ENCODE measurements around the gene SLC25A28.

- TF ChIP-seq ZNF768 (tag by site-specific recombination; IDR thresholded peaks at IDR 0.05) = no peak
- no peak for TF ChIP-seq ZNF24 (tag by site-specific recombination; IDR thresholded peaks at IDR 0.05)
- TF ChIP-seq, protein P1, sequence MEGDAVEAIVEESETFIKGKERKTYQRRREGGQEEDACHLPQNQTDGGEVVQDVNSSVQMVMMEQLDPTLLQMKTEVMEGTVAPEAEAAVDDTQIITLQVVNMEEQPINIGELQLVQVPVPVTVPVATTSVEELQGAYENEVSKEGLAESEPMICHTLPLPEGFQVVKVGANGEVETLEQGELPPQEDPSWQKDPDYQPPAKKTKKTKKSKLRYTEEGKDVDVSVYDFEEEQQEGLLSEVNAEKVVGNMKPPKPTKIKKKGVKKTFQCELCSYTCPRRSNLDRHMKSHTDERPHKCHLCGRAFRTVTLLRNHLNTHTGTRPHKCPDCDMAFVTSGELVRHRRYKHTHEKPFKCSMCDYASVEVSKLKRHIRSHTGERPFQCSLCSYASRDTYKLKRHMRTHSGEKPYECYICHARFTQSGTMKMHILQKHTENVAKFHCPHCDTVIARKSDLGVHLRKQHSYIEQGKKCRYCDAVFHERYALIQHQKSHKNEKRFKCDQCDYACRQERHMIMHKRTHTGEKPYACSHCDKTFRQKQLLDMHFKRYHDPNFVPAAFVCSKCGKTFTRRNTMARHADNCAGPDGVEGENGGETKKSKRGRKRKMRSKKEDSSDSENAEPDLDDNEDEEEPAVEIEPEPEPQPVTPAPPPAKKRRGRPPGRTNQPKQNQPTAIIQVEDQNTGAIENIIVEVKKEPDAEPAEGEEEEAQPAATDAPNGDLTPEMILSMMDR (tag by site-specific recombination; IDR thresholded peaks at IDR 0.05) = no peak
- TF ChIP-seq ZNF423 (tag by site-specific recombination; IDR thresholded peaks at IDR 0.05) = no peak
- no peak for TF ChIP-seq KLF9 (tag by site-specific recombination; IDR thresholded peaks at IDR 0.05; ENCODE audit: low read depth)
- TF ChIP-seq ZFP3 (tag by site-specific recombination; IDR thresholded peaks at IDR 0.05; ENCODE audit: low read depth) = no peak
- TF ChIP-seq, protein P2, sequence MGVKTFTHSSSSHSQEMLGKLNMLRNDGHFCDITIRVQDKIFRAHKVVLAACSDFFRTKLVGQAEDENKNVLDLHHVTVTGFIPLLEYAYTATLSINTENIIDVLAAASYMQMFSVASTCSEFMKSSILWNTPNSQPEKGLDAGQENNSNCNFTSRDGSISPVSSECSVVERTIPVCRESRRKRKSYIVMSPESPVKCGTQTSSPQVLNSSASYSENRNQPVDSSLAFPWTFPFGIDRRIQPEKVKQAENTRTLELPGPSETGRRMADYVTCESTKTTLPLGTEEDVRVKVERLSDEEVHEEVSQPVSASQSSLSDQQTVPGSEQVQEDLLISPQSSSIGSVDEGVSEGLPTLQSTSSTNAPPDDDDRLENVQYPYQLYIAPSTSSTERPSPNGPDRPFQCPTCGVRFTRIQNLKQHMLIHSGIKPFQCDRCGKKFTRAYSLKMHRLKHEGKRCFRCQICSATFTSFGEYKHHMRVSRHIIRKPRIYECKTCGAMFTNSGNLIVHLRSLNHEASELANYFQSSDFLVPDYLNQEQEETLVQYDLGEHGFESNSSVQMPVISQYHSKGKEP (tag by site-specific recombination; IDR thresholded peaks at IDR 0.05) = no peak
- TF ChIP-seq RBAK (tag by site-specific recombination; IDR thresholded peaks at IDR 0.05) = no peak
- no peak for TF ChIP-seq KLF17 (tag by site-specific recombination; IDR thresholded peaks at IDR 0.05)
- TF ChIP-seq ZNF600 (tag by site-specific recombination; IDR thresholded peaks at IDR 0.05) = no peak
Measured at GRCh38 chr10:99604862-99605261, 15.4 kb downstream of the SLC25A28 start.
